Measurements from ENCODE around the gene DCUN1D1.

GRCh38 chr3:182981038-182981380, 671 bp upstream of the DCUN1D1 start:
- TF ChIP-seq YY1 (IDR thresholded peaks at IDR 0.05; ENCODE audit: insufficient read depth, insufficient read length) (no peak), ZNF274 (IDR thresholded peaks at IDR 0.05; ENCODE audit: low read depth, low read length) (no peak)
